HTERT RPE-1 (cell line): Measurements from ENCODE around the gene RNASE4.
"Not testable (repeated sequence)": the region's sequence is repeated elsewhere in the genome, so short reads cannot be mapped to it uniquely, and the experiment has no call there.

ENCODE experiments used
- in situ Hi-C: fragments of 300-500 bp; cut with MboI; formaldehyde crosslinking; loops from 4 replicates; pipeline ENCODE4 v1.14.3; 2020; ENCODE audit warnings: low sequenced_read_pairs

The RNASE4 gene, protein sequence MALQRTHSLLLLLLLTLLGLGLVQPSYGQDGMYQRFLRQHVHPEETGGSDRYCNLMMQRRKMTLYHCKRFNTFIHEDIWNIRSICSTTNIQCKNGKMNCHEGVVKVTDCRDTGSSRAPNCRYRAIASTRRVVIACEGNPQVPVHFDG

DNA sequence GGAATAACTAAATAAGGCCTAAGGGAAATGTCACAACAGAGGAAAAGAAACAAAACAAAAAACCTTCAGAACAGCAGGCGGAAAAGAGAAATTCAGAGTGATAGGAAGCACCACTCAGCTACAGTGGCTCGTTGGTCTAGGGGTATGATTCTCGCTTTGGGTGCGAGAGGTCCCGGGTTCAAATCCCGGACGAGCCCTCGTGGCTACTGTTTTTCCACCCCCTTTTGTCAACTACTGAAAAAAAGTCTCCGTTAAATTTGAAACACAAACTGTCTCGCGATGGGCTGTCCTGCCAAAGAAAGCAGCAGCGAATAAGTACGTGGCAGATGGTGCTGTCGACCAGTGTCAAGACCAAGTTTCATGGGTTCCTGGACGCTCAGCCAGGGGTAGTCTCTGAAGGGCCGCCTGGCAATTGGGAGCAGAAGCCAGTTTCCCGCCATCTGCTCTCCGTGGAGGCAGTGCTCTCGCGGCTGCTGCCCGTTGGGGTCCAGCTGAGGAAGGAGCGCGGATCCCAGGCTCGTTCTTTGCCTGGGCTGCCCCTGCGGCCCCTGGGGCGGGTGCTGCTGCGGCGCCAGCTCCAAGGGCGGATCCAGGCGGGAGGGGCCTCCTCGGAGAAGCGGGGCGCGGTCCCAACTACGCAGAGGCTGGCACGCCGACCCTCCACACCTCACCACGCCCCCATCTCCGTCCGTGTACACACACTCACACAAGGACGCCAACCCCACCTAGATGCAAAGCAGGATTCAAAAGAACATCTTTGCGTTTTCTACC, at the start of gene RNASE4:
Gene RNASE4 (plus strand): TSS at position 670 of the 771 bp plus-strand sequence. CDS start 14,812 bp downstream, outside the sequence.
- in situ Hi-C loops, result no loop called here

DNA sequence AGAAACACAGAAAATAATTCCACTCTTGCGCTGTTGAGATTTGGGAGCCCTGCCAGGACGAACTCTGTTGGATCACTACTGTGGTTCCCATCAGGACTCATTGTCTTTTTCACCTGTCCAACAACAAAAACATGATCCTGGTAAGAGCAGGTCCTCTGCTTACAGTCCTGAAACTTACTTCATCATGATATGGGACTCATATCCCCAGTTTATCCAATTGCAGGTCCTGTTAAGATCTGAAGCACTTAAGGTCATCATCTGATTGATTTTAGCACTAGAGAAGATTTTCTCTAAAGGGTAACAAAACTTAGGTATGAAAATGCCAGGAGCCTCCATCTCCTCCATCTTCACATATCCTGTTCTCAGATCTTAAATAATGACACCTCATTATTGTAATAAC, 42.8 kb upstream of the RNASE4 start, which contains the start of gene OR6S1:
Gene OR6S1 (minus strand): TSS at position 101 of the 400 bp plus-strand sequence. CDS start 0 bp downstream, at position 101.
- in situ Hi-C loops, result no loop called here

DNA sequence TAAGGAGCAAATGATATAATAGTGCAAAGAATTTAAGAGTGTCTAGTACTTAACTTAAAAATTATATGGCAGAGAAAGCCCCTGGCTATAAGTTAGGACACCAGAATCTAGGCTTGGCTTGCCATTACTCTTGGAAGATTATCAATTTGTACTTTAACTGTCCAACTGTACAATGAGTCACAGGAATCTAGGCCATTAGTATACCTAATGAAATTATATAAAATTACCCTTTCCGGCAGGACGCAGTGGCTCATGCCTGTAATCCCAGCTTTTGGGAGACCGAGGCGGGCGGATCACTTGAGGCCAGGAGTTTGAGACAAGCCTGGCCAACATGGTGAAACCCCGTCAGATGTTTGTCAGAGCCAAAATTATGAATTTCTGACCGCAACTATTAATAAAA, 42.2 kb upstream of the RNASE4 start:
- in situ Hi-C loops, result no loop called here

DNA sequence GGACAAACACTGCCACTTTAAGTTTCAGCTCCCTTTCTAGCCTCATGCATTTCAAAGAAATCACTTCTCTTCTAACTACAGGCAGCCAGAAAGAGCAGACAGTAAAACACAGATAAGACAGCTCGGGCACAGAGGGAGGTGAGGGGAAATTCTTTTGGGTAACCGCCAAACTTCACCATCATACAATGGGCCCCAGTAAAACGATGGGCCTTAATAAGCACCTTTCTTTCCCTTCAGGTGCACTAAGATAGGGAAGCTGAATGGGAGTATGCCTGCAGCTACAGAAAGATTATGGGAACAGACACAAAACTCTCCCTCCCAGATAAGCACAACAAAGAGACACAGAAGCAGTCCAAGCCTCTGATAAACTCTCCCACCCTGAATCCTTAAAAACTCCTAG, 41.6 kb upstream of the RNASE4 start:
- in situ Hi-C loops, result not testable (repeated sequence)

DNA sequence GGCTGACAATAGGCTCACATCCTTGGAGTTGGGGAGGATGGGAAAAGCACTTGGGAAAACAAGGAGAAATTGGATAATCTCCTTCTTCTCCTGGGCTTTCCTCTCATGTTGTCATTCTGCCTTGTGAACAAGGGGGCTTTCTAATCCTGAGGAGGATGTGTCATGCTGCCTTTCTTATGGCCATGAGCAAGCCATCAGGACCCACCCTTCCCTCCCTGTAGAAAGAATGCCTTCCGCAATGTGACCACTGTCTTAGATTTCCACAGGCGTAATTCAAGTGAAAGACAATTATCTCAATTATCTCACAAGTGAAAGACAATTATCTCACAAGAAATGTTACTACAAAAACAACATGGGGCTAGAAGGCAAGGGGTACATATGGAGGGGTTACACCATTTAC, 39.8 kb upstream of the RNASE4 start:
- in situ Hi-C loops, result no loop called here

DNA sequence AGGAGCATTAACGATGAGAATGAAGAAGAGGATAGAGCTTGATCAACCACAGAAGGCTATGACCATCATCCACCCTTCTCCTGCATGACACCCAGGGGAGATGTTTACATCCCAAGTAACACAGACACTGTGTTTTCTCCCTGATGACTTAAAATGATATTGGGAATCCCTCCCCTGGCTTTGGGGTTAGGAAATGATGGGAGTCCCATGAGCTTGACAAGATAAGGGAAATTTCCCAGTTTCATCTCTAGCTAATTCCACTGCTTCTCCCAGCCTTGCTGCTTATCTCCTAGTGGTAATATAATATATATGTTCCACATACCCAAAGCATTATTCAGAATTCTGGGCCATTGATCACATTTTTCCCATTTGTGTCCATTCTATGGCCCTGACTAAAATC, 38.9 kb upstream of the RNASE4 start:
- in situ Hi-C loops, result no loop called here

DNA sequence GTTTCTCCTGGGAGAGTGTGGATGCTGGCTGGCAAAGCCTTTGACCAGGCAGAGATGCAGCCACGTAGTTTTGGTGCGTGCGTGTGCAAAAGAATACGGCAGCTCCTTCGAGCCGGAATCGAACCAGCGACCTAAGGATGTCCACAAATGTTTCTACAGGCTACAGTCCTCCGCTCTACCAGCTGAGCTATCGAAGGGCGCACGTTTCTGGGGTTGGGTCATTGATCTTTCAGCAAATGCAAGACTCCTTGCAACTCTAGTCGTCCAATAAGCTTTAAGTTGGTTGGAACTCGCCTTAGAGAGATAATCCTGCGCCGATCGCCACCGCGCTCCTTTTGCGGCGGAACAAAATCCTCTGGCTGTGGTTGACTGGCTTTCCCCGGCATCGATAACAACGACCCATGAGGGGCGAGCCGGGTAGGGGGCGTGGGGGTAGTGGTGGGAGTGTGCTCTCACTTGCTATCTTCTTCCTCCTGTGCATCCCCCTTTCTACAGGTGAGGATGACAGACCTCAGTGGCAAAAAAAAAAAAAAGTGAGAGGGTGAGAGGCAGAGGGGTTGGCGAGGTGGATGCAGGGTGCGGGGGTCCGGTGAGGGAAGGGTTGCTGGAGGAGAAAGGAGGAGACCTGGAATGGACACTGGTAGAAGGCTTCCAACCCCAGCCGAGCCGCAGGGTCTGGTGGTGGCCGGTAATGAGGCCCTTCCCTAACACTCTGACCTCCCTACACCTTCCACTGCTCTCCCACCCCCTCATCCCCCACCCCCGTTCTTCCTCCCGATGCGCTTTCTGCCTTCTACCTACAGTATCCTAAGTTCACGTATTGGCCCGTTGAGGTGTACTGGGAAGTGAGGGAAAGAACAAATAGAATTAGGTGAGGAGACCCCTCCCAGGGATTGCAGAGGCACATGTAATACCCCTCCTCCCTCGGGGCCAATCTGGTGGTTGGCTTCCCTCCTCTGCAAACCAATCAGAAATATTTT, 31.1 kb upstream of the RNASE4 start:
- in situ Hi-C loops, result no loop called here

DNA sequence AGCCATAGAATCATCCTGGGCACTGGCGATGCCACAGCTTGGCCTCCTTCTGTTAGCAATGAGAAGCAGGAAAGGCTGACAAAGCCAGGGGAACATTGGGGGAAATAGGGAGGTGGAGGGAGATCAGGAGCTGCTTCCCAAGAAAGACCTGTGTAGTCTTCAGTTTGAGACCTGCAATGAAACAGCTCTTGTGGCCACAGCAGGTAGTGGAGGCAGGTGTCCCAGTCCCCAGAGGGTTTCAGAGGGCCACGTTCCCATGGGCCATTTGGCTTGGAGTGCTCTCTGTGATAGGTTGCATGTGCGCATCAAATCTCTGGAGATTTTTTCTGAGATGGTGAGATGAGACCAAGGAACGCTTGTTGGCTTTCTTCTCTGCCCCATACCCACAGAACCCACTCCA, 28.5 kb upstream of the RNASE4 start:
- in situ Hi-C loops, result no loop called here

DNA sequence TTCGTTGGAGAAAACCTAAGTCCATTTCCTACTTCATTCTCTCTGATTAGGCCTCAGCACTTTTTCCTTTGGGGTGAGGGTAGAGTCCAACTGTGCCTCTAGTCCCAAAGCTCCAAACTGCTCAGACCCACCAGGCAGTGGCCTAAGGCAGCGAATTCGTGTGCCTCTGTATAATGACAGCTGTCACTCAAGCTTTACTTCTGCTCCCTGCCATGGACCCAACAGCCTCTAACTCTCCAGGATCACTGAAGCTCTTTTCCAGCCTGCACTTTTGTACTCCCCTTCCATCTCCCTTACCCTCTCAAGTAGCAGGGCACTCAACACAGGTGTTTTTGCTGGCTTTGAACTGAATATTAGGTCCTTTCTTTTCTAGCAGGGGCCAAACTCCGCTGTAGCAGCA, 28.1 kb upstream of the RNASE4 start:
- in situ Hi-C loops, result no loop called here

DNA sequence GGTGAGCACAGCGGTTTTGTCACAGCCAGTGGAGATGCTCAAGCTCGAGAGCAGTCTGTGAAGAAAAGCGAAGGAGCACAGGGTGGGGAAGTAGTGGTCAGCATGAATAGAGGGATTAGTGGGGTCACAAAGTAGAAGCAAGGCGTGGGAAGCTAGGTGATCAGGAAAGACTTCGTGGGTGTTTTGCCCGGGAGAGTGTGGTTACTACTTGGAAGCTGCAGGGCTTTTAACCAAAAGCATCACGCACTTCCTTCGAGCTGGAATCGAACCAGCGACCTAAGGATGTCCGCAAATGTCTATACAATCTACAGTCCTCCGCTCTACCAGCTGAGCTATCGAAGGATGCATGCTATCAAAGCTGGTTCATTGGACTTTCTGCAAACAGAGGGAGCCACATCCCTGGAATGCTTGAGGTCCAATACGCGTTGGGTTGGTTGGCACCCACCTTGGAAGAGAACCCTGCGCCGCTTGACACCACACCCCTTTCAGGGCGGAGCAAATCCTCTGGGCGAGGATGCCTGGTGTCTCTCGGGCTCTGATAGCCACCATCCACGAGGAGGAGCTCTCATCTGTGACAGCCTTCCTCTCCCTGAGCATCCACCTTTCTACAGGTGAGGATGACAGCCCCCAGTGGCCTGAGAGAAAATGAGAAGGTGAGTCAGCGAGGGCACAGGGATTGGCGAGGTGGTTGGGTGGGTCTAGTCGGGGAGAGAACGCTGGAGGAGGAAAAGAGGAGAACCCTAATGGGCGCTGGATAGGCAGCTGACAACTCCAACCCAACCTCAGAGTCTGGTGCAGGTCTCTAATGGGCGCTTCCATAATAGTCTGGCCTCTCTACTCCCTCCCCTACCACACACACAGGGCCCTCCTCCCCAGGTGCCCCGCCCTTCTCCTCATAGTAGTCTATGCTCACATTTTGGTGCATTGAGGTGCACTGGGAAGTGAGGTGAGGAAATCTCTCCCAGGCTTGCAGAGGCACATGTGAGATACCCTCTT, 26.8 kb upstream of the RNASE4 start:
- in situ Hi-C loops, result no loop called here

DNA sequence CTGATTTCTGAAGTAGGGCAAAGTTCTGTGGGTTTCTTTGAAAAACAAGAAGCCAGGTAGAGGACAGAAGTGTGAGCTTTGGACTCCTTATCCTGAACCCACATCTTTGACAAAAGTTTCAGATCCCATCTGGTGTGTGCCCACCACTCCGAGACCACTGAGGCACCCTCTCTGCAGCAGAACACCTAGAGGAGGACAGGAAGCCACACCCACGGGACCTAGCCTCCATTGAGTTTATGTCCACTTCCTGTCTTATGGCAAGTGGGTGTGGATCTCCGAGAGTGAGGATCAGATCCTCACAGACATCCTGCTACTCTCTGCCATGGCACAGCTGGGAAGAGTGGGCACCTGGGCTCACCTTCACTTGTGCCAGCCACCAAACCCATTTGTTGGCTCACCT, 26.1 kb upstream of the RNASE4 start:
- in situ Hi-C loops, result no loop called here

DNA sequence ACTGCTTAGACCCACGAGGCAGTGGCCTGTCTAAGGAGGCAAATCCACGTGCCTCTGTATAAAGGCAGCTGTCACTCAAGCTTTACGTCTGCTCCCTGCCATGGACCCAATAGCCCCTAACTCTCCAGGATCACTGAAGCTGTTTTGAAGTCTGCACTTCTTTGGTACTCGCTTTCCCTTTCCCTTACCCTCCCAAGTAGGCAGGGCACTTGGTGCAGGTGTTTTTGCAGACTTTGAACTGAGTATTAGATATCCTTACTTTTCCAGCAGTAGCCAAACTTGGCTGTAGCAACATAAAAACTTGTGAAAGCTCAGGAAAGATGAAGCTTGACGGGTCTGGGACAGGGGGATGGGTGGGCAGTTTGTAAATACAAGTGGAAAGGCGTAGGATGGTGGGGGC, 25.0 kb upstream of the RNASE4 start:
- in situ Hi-C loops, result no loop called here

DNA sequence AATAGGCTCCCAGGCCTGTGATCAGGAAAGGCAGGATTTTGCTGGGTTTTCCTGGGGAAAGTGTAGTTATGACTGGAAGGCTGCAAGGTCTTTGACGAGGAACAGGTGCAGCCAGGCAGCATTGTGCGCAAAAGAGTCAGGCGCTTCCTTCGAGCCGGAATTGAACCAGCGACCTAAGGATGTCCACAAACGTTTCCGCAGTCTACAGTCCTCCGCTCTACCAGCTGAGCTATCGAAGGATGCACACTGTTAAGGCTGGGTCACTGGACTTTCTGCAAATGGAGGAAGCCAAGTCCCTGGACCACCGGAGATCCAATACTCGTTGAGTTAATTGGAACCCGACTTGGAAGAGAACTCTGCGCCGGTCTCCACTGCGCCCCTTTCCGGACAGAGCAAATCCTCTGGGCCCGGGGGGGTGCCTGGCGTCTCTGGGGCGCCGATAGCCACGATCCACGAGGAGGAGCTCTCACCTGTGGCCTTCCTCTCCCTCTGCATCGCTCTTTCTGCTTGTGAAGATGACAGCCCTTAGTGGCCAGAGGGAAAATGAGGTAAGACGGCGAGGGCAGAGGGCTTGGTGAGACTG, 24.5 kb upstream of the RNASE4 start:
- in situ Hi-C loops, result no loop called here

DNA sequence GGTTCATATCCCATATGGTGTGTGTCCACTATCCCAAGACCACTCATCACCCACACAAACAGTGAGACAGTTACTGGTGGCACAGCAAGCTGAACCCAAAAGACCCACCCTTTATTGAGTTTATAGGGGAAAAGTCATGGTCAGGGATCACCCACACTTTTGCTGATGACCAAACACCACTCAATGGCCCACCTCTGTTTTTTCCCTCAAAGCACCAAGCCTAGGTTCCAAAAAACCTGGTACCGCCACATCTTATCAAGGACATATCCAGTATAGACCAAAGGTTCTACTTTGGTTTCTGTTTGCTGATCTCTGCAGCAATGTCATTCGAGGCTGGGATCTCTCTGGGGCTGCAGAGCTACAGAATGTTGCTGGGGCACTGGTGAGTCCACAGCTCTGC, 23.2 kb upstream of the RNASE4 start:
- in situ Hi-C loops, result no loop called here

DNA sequence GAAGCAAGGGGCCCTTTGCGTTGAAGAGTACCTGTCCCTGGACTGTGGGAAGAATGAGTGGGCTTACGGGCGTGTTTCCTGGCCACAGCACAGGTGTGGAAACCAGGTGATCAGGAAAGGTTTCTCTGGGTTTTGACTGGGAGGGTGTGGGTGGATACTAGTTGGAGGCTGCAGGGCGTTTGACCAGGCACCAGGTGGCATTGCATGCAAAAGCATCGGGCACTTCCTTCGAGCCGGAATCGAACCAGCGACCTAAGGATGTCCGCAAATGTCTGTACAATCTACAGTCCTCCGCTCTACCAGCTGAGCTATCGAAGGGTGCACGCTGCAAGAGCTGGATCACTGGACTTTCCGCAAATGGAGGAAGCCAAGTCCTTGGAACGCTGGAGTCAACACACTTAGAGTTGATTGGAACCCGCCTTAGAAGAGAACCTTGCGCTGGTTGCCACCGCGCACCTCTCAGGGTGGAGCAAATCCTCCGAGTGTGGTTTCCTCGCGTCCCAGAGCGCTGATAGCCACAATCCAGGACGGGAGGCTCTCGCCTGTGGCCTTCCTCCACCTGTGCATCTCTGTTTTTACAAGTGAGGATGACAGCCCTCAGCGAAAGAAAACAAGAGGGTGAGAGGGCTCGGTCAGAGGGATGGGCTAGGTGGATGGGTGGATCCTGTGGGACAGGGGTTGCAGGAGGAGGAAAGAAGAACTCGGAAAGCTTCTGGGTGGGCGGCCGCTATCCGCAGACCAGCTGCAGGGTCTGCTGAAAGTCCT, 21.2 kb upstream of the RNASE4 start:
- in situ Hi-C loops, result no loop called here

DNA sequence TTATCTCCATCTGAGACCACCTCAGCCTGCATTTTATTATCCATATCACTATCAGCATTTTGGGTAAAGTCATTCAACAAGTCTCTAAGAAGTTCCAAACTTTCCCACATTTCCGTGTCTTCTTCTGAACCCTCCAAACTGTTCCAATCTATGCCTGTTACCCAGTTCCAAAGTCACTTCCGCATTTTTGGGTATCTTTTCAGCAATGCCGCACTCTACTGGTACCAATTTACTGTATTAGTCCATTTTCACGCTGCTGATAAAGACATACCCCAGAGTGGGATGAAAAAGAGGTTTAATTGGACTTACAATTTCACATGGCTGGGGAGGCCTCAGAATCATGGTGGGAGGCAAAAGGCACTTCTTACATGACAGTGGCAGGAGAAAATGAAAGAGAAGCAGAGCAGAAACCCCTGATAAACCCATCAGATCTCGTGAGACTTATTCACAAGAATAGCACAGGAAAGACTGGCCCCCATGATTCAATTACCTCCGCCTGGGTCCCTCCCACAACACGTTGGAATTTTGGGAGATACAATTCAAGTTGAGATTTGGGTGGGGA, 17.9 kb upstream of the RNASE4 start:
- in situ Hi-C loops, result not testable (repeated sequence)

DNA sequence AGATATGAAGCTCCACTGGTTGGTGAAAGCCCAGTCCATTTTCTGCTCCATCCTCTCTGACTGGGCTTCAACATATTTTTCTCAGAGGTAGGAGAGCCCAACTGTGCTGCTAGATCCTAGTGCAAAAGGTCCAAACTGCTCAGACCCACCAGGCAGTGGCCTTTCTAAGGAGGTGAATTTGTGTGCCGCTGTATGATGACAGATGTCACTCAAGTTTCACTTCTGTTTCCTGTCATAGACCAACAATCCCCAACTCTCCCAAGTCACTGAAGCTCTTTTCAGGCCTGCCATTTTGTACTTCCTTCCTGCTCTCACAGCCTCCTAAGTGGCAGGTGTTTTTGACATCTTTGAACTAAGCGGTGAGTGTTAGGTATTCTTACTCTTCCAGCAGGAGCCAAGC, 16.4 kb upstream of the RNASE4 start:
- in situ Hi-C loops, result no loop called here

DNA sequence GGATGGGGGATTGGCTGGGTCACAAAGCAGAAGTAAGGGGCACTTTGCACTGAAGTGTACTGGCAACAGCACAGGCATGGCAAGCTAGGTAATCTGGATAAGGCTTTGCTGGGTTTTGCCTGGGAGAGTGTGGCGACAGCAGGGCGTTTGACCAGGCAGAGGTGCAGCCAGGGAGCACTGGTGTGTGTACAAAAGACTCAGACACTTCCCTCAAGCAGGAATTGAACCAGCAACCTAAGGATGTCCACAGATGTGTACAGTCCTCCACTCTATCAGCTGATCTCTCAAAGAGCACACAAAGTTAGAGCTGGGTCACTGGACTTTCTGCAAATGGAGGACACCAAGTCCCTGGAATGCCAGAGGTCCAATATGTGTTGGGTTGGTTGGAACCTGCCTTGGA, 15.4 kb upstream of the RNASE4 start:
- in situ Hi-C loops, result no loop called here
